Neuron (in vitro differentiated cells): Measurements from ENCODE around the gene TCAF1.
"Not testable (repeated sequence)": the region's sequence is repeated elsewhere in the genome, so short reads cannot be mapped to it uniquely, and the experiment has no call there.

ENCODE experiments used
- H2AFZ ChIP-seq: one replicate; pipeline ENCODE4 v1.6.1; 2013; ENCODE audit warnings: low read depth, mild to moderate bottlenecking, inconsistent platforms, low read length, moderate library complexity
- H3K27me3 ChIP-seq: one replicate; pipeline ENCODE4 v1.6.1; 2013; ENCODE audit warnings: low read length; ENCODE audit not compliant: insufficient read depth
- H3K36me3 ChIP-seq: one replicate; pipeline ENCODE4 v1.6.1; 2013; ENCODE audit warnings: low read length; ENCODE audit not compliant: insufficient read depth
- H3K4me1 ChIP-seq: one replicate; pipeline ENCODE4 v1.6.1; 2013; ENCODE audit warnings: low read length; ENCODE audit not compliant: insufficient read depth
- H3K4me3 ChIP-seq: 2 replicates; pipeline ENCODE4 v1.5.1; 2013; ENCODE audit warnings: mild to moderate bottlenecking, low read length, moderate library complexity
- H3K9me3 ChIP-seq: one replicate; pipeline ENCODE4 v1.6.1; 2013; ENCODE audit warnings: low read length

The TCAF1 gene

DNA sequence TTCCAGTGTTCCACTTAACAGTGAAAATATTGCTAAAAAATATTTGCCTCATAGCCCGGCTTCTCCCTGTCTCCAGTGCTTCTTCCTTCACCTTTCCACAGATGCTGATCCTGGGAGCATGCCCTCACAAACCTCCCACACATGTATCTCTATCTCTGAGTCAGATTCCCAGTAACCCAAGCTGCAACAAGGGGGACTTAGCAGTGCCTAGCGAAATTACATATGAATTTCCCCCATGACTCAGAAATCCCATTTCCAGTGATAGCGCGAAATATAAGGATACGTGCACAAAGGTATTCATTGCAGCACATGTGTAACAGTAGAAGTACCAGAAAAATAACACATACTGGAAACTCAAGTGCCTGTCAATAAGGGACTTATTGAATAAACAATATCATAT lies 75.4 kb downstream of the TCAF1 start:
- not testable (repeated sequence) for H2AFZ ChIP-seq, H3K27me3 ChIP-seq, H3K4me1 ChIP-seq, H3K36me3 ChIP-seq, H3K4me3 ChIP-seq, H3K9me3 ChIP-seq

GRCh38 chr7:143824295-143825135 lies 77.5 kb downstream of the TCAF1 start:
- not testable (repeated sequence) for H3K9me3 ChIP-seq, H3K27me3 ChIP-seq, H3K36me3 ChIP-seq, H3K4me3 ChIP-seq, H2AFZ ChIP-seq, H3K4me1 ChIP-seq

DNA sequence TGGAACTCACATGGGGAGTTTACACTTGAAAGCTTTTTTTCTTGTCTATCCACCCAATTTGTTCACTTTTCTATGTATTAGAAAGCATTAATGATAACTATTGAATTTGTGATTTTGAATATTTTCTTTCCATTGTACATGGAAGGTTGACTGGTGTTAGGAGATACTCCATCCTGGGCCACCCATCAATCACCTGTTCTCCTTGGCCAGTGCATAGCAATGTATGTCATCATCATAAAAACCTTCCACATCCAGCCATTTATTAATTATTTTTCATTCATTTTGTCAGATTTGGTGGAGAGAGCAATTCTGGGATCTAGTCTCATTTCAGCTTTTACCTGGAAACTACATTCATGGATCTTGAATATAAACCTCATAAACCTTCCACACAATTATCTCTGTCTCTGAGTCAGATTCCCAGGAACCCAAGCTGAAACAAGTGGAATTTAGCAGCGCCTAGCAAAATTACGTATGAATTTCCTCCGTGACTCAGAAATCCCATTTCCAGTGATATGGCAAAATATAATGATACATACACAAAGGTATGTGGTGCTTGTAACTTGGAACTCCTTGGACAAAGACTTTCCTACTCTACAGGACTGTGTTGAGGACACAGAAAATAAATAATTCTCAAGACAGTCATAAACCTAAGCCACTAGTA lies 78.2 kb downstream of the TCAF1 start:
- not testable (repeated sequence) for H3K4me1 ChIP-seq, H3K36me3 ChIP-seq, H3K27me3 ChIP-seq, H3K4me3 ChIP-seq, H2AFZ ChIP-seq, H3K9me3 ChIP-seq

- H2AFZ ChIP-seq, H3K4me3 ChIP-seq, H3K9me3 ChIP-seq, H3K36me3 ChIP-seq, H3K27me3 ChIP-seq, H3K4me1 ChIP-seq: not testable (repeated sequence)
Observed at GRCh38 chr7:143821392-143822277, 80.3 kb downstream of the TCAF1 start.

DNA sequence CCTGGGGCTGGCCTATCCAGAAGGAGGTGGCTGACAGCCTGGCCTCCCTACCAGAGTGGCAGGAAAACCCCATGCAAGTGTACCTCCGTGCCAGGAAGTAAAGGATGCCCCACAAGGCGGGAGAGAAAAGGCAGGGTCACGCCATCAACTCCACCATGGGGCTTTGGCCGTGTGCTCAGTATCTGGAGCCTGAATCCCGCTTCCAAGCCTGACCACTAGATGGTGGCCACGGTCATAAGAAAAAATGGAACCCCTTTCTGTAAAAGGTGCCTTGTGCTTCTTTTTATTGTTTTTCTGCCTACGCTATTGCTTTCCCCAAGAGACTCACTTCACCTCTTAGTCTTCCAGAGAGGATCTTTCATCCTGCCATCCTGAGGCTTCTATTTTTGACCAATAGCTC lies 84.1 kb downstream of the TCAF1 start:
- H3K27me3 ChIP-seq, H3K36me3 ChIP-seq, H3K9me3 ChIP-seq, H2AFZ ChIP-seq, H3K4me3 ChIP-seq, H3K4me1 ChIP-seq: not testable (repeated sequence)

- not testable (repeated sequence) for H3K36me3 ChIP-seq, H3K27me3 ChIP-seq, H3K4me3 ChIP-seq, H3K4me1 ChIP-seq, H2AFZ ChIP-seq, H3K9me3 ChIP-seq
Observed at GRCh38 chr7:143816471-143817133, 85.4 kb downstream of the TCAF1 start.

- H3K4me3 ChIP-seq, H3K36me3 ChIP-seq, H3K27me3 ChIP-seq, H2AFZ ChIP-seq, H3K9me3 ChIP-seq, H3K4me1 ChIP-seq: not testable (repeated sequence)
Observed at GRCh38 chr7:143810639-143811038, 91.3 kb downstream of the TCAF1 start.

GRCh38 chr7:143806664-143807071 lies 95.3 kb downstream of the TCAF1 start:
- H3K4me3 ChIP-seq, H3K9me3 ChIP-seq, H3K36me3 ChIP-seq, H3K27me3 ChIP-seq, H2AFZ ChIP-seq, H3K4me1 ChIP-seq: not testable (repeated sequence)
